ENCODE data around the gene CAMK2N1. TPM values are rescaled to one million over a fixed set of nuclear protein-coding genes. Genes with fewer than 3 reads are reported as not detected.
"Not testable (repeated sequence)": the region's sequence is repeated elsewhere in the genome, so short reads cannot be mapped to it uniquely, and the experiment has no call there.

Gene CAMK2N1
- 20.5 and 31.6 TPM in 2 replicates for total RNA-seq (2014; rRNA removed; shearing (Covaris generic); ENCODE audit: low replicate concordance)

- Histone ChIP-seq H3K36me3 (peaks cover 10% of the 10 kb centered on the region), H3K9me3 (peaks cover 2% of the 10 kb centered on the region; the same call in 1 of the 2 replicates), H3K27me3 (no peaks in the 10 kb centered on the region), H3K4me3 (peak within 1 kb of the TSS; percentile 61)
- peak; percentile 82 for DNase-seq
Observed at GRCh38 chr1:20485527-20486456, at the start of gene CAMK2N1. TSS of gene CAMK2N1 (minus strand) at chr1:20486210. CDS start at chr1:20485379, 831 bp downstream.

DNA sequence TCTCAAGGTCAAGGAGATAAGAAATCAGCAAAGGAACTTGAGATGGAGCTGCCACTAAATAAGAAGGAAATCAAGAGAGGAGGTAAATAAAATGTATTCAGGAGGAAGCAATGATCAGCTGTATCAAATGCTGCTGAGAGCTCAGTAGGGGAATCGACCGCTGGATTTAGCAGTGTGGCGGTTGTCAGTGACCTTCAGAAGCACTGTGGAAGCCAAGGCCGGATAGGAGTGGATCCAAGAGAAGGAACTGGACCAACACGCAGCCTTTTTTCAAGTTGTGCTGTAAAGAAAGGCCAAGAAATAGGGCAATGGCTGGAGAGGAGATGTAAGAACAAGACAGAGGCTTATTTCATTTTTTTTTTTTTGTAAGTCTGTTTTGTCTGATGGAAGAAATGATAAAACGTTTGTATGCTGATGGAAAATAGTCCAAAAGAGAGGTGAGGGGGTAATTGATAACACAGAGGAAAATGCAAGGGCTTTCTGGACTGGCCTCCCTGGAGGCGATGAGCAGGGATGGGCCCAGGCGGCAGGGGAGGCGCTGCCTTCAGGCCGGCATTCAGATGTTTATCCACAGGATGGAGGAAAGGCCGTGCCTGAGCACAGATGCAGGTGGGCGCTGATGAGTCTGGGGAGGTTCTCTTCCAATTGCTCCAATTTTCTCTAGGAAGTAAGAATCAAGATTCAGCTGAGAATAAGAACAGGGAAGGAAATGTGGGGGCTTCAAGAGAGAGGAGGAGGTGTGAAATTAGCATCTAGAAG is 48.8 kb upstream of the CAMK2N1 start:
- Histone ChIP-seq H3K9me3 (no peaks in the 10 kb centered on the region), H3K4me3 (no peak overlapping the region), H3K36me3 (no peaks in the 10 kb centered on the region), H3K27me3 (no peaks in the 10 kb centered on the region)
- DNase-seq = no peak

GRCh38 chr1:20533635-20534034 is 47.6 kb upstream of the CAMK2N1 start:
- Histone ChIP-seq H3K9me3 (no peaks in the 10 kb centered on the region), H3K27me3 (no peaks in the 10 kb centered on the region), H3K4me3 (no peak overlapping the region), H3K36me3 (no peaks in the 10 kb centered on the region)
- no peak for DNase-seq

DNA sequence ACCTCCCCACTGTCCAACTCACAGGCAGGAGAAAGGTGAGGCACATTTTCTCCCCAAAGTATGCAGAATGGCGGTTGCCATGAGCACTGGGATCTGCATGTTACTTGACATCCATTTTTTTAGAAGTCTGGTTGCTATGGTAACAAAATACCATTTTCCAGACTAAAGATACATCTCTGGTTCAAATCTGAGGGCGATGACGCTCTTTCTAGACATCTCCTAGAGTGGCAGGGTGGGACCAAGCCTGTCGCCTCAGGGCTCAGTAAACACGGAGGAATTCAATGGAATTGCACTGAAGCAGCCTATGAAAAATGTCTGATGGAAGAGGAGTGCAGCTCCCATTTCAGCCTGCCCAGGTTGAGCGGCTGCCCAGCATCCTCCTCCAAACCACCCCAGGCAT is 44.9 kb upstream of the CAMK2N1 start:
- Histone ChIP-seq H3K27me3 (no peaks in the 10 kb centered on the region), H3K36me3 (no peaks in the 10 kb centered on the region), H3K4me3 (no peak overlapping the region), H3K9me3 (no peaks in the 10 kb centered on the region)
- DNase-seq = no peak

GRCh38 chr1:20530306-20530705 is 44.3 kb upstream of the CAMK2N1 start:
- no peaks in the 10 kb centered on the region for H3K27me3 ChIP-seq
- H3K36me3 ChIP-seq = no peaks in the 10 kb centered on the region
- no peak overlapping the region for H3K4me3 ChIP-seq
- no peak for DNase-seq
- H3K9me3 ChIP-seq = no peaks in the 10 kb centered on the region

- Histone ChIP-seq H3K4me3 (no peak overlapping the region), H3K9me3 (no peaks in the 10 kb centered on the region), H3K27me3 (no peaks in the 10 kb centered on the region), H3K36me3 (no peaks in the 10 kb centered on the region)
- DNase-seq = no peak
Observed at GRCh38 chr1:20528221-20528620, 42.2 kb upstream of the CAMK2N1 start.

- DNase-seq = no peak
Observed at GRCh38 chr1:20526267-20526666, 40.3 kb upstream of the CAMK2N1 start.

GRCh38 chr1:20521960-20522861 is 36.2 kb upstream of the CAMK2N1 start:
- Histone ChIP-seq H3K36me3 (no peaks in the 10 kb centered on the region), H3K27me3 (no peaks in the 10 kb centered on the region), H3K4me3 (no peak overlapping the region), H3K9me3 (no peaks in the 10 kb centered on the region)
- DNase-seq = peak; percentile 57

More at GRCh38 chr1:20526267-20526666, 40.3 kb upstream of the CAMK2N1 start:
- Histone ChIP-seq H3K27me3 (no peaks in the 10 kb centered on the region), H3K4me3 (no peak overlapping the region), H3K36me3 (no peaks in the 10 kb centered on the region), H3K9me3 (no peaks in the 10 kb centered on the region)

DNA sequence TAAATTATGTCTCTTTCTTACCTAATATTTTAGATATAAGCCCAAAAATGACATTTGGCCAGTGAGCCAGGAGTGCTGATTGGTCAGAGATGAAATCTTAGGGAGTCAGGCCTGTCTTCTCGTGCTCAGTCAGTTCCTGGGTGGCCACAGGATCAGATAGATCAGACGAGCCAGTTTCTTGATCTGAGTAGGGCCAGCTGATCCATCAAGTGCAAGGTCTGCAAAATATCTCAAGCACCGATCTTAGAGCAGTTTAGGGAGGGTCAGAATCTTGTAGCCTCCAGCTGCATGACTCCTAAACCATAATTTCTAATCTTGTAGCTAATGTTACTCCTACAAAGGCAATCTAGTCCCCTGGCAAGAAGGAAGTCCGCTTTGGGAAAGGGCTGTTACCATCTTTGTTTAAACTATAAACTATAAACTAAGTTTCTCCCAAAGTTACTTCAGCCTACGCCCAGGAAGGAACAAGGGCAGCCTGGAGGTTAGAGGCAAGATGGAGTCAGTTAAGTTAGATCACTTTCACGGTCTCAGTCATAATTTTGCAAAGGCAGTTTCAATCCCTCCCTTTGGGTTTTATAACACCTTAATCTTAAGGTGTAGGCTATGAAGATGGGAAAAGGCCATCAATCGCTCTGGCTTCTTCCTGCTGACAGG is 33.7 kb upstream of the CAMK2N1 start:
- H3K9me3 ChIP-seq, H3K27me3 ChIP-seq, H3K36me3 ChIP-seq: not testable (repeated sequence)

GRCh38 chr1:20511518-20512428 is 25.8 kb upstream of the CAMK2N1 start:
- no peak for DNase-seq
- Histone ChIP-seq H3K9me3 (no peaks in the 10 kb centered on the region), H3K4me3 (no peak overlapping the region), H3K27me3 (no peaks in the 10 kb centered on the region), H3K36me3 (no peaks in the 10 kb centered on the region; the same call in 1 of the 2 replicates)

More for the DNA sequence above, 33.7 kb upstream of the CAMK2N1 start:
- DNase-seq, H3K4me3 ChIP-seq: not testable (repeated sequence)

GRCh38 chr1:20508411-20508771 is 22.4 kb upstream of the CAMK2N1 start:
- DNase-seq = no peak
- Histone ChIP-seq H3K27me3 (no peaks in the 10 kb centered on the region), H3K36me3 (peaks cover 21% of the 10 kb centered on the region), H3K4me3 (peak overlapping the region; percentile 99), H3K9me3 (no peaks in the 10 kb centered on the region)

DNA sequence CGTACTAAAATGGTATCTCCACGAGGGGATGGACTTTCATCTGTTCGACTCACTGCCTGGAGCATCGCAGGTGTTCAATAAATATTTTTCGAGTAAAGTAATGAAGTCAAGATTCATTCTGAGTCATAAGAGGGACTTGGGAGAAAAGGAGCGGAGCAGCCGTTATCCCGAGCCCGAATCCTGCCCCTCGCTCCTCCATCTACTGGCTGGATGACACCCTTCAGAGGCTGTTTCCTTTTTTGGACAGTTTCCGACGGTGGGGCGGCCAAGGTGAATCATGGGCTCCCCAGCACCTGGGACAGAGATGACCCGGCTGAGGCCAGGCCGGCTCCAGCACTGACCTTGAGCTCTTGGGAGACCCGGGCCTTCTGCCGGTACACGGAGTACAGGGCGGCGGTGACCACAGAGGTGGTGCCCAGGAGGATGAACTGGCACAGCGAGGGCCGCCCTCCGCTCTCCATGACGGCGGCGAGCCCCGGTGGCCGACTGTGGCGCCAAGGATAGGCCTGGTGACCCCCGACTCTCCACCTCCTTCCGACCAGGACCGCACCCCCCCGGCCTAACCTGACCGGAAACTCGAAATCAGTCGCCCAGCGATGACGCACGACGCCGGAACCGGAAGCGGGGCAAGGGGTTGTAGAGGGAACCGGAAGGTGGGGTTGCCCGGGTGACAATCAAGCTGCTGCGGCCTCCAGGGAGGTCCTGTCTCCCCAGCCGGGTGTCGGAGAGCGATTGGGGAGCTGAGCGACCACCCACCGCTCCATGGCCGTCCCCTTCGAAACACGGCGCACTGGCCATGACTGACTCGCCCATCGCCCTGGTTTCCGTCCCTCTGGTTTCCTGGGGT is 21.8 kb upstream of the CAMK2N1 start, which contains the start of gene MUL1:
Gene MUL1 (minus strand): TSS at position 588 of the 847 bp plus-strand sequence. CDS start 127 bp downstream, at position 461.
- H3K9me3 ChIP-seq = no peaks in the 10 kb centered on the region
- peak; percentile 97 for DNase-seq
- no peaks in the 10 kb centered on the region for H3K27me3 ChIP-seq
- peak within 1 kb of the TSS; percentile 99 for H3K4me3 ChIP-seq
- H3K36me3 ChIP-seq = peaks cover 27% of the 10 kb centered on the region

DNA sequence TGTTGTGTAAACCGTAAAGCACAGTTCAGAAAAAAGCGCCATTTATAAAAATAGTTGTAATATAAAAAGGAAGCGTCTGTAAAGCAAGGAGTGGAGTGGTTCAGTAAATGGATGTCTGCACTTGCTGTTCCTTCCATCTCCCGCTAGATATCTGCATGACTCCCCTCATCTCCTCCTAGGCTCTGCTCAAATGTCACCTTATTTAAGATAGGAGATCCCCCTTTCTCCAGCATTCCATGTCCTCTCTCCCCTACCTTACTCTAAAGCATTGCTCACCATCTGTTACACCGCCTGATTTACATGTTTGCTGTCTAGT is 21.2 kb upstream of the CAMK2N1 start:
- Histone ChIP-seq H3K36me3 (peaks cover 33% of the 10 kb centered on the region), H3K27me3 (no peaks in the 10 kb centered on the region), H3K4me3 (peak overlapping the region; percentile 99), H3K9me3 (no peaks in the 10 kb centered on the region)
- no peak for DNase-seq

DNA sequence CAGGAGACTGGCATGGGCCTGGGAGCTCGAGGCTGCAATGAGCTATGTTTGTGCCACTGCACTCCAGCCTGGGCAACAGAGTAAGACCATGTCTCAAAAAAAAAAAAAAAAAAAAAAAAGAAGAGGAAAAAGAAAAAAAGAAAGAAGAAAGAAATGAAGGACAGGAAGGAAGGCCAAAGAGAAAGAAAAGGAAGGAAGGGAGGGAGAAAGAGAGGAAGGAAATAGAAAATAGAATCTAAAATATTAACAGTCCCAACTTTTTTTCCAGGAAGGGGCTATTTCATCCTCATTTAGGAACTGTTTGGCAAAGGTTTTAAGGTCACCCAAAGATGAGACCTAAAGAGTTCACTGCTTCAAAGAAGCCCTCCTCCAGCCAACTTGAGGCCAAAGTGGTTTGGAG is 19.5 kb upstream of the CAMK2N1 start:
- peaks cover 43% of the 10 kb centered on the region for H3K36me3 ChIP-seq
- no peaks in the 10 kb centered on the region for H3K27me3 ChIP-seq
- DNase-seq = no peak
- H3K4me3 ChIP-seq = no peak overlapping the region
- no peaks in the 10 kb centered on the region for H3K9me3 ChIP-seq

Measured in MG63 (cell line).